Measurements from ENCODE around the gene SHC3.

SHC3 gene

DNA sequence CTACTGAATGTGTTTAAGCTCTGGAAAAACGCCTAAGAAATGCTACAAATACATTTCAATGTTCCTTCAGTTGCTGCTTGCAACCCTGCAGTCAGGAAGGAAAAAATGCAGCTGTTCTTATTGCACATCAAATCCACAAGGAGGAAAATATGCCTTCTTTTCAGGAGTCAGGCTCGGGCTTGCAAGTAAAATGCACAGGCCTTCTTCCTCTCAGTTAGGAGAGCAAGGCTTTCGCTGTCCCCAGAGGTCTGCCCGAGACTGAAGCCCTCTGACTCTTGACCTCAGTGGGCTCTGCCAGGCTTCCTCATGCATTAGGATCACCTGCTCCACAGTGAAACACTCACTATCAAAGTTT, 899 bp upstream of the SHC3 start:
- DNase-seq (ENCODE audit: low spot score): no peak
- Histone ChIP-seq H3K27ac (ENCODE audit: poor library complexity, severe bottlenecking) (peak overlapping the region; percentile 64), H3K4me1 (ENCODE audit: insufficient read depth, poor library complexity, severe bottlenecking) (peaks cover 4% of the 10 kb centered on the region), H3K4me3 (ENCODE audit: severe bottlenecking) (no peak overlapping the region), H3K9me3 (ENCODE audit: severe bottlenecking) (no peaks in the 10 kb centered on the region), H3K27me3 (ENCODE audit: insufficient read depth, poor library complexity, severe bottlenecking) (peaks cover 27% of the 10 kb centered on the region), H3K36me3 (ENCODE audit: low read depth) (no peaks in the 10 kb centered on the region)
- TF ChIP-seq CTCF (IDR thresholded peaks at IDR 0.05; ENCODE audit: poor library complexity, severe bottlenecking): no peak
- 0 out of 3 replicates have a peak, but pooled peaks have one; percentile 3 for ATAC-seq (ENCODE audit: low read depth)

DNA sequence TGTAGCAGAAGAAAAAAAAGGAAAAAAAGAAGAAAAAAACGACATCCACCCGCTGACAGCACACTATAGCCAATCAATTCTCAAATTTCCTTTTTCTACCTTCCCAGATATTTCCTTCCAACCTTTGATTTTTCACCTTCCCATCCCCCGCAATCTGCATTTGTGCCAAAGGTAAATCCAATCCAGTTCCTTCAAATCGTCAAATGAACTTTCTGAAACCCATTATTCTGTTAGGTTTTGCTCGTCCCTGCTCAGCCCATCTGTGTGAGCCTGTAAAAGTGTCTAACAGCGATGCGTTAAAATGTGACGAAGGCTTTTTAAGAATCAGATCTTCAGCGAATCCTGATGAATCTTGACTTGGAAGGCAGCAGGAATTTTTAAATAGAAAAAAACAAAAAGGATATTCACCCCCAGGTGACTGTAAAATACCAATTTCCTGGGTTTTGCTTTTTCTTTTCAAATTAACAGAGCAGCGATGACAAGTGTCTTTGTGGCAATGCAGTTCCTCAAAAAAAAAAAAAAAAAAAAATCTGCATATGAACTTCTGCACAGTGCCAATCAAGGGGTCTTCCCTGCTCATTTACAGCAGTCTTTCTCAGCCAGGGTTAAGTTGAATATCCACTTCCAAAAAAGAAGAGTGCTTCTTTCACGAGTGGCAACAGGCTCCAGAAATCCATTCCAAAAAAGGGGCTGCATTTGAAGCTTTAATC, 367 bp upstream of the SHC3 start:
- Histone ChIP-seq H3K27me3 (ENCODE audit: insufficient read depth, poor library complexity, severe bottlenecking) (peaks cover 27% of the 10 kb centered on the region), H3K9me3 (ENCODE audit: severe bottlenecking) (no peaks in the 10 kb centered on the region), H3K36me3 (ENCODE audit: low read depth) (no peaks in the 10 kb centered on the region), H3K4me1 (ENCODE audit: insufficient read depth, poor library complexity, severe bottlenecking) (peaks cover 4% of the 10 kb centered on the region), H3K4me3 (ENCODE audit: severe bottlenecking) (peak overlapping the region; percentile 30), H3K27ac (ENCODE audit: poor library complexity, severe bottlenecking) (peak overlapping the region; percentile 64)
- DNase-seq (ENCODE audit: low spot score) (no peak), ATAC-seq (ENCODE audit: low read depth) (no peak)
- TF ChIP-seq CTCF (IDR thresholded peaks at IDR 0.05; ENCODE audit: poor library complexity, severe bottlenecking): no peak

DNA sequence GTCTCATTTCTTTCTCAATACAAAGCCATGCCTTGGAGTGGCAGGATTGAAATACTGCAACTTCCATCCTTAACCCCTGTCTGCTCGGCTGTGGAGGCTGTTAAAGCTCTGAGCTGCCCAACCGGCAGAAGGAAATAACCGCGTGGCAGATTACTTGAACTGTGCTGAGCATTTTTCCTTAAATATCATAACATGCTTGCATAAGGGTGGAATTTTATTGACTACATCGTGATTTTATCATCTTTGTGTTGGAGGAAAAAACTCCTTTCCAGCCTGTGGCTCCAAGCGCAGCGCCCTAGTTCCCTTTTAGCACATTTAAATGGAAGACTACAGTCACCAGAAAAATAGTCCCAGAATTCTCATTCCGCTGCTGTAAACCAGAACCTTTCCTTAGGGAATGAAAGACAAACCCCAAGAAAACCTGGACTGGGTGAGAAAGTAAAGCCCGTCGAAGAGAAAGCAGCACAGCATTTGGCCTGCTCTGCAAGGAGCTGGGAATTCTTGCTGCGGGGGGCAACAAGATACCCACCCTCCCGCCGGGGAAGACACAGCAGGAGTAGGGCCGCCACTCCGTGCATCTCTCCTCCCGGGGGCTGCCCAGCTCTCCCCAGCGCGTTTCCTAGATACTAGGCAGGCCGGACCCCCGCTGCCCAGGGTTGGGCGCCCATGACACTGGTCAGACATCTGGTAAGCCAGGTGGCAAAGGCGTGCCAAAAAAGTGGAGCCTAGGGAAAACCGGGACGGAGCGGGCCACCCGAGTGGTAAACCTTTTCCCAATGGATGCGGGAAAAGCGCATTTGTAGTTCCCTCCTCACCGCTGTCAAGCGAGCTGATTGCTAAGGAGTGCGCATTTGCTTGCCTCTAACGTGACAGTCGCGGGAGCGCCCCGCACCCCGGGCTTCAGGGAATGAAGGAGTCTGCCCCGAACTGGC, 1.3 kb downstream of the SHC3 start:
- Histone ChIP-seq H3K27me3 (ENCODE audit: insufficient read depth, poor library complexity, severe bottlenecking) (peaks cover 27% of the 10 kb centered on the region), H3K27ac (ENCODE audit: poor library complexity, severe bottlenecking) (no peak overlapping the region)
- ATAC-seq (ENCODE audit: low read depth): no peak

GRCh38 chr9:89175828-89176261, 2.8 kb downstream of the SHC3 start:
- H3K4me1 ChIP-seq (ENCODE audit: insufficient read depth, poor library complexity, severe bottlenecking): peaks cover 4% of the 10 kb centered on the region
- H3K27me3 ChIP-seq (ENCODE audit: insufficient read depth, poor library complexity, severe bottlenecking): peaks cover 27% of the 10 kb centered on the region
- H3K36me3 ChIP-seq (ENCODE audit: low read depth): no peaks in the 10 kb centered on the region
- ATAC-seq (ENCODE audit: low read depth) (no peak), DNase-seq (ENCODE audit: low spot score) (no peak)
- TF ChIP-seq CTCF (IDR thresholded peaks at IDR 0.05; ENCODE audit: poor library complexity, severe bottlenecking): no peak
- H3K4me3 ChIP-seq (ENCODE audit: severe bottlenecking): no peak overlapping the region
- no peak overlapping the region for H3K27ac ChIP-seq (ENCODE audit: poor library complexity, severe bottlenecking)
- H3K9me3 ChIP-seq (ENCODE audit: severe bottlenecking): no peaks in the 10 kb centered on the region

More for the DNA sequence above, 1.3 kb downstream of the SHC3 start:
- Histone ChIP-seq H3K9me3 (ENCODE audit: severe bottlenecking) (no peaks in the 10 kb centered on the region), H3K4me3 (ENCODE audit: severe bottlenecking) (peak overlapping the region; percentile 30), H3K36me3 (ENCODE audit: low read depth) (no peaks in the 10 kb centered on the region), H3K4me1 (ENCODE audit: insufficient read depth, poor library complexity, severe bottlenecking) (peaks cover 4% of the 10 kb centered on the region)
- no peak for TF ChIP-seq CTCF (IDR thresholded peaks at IDR 0.05; ENCODE audit: poor library complexity, severe bottlenecking)
- no peak for DNase-seq (ENCODE audit: low spot score)

Data from RWPE2 (cell line).